HL-60/S4 (cell line): ENCODE data around the gene TPX2.

ENCODE experiments used
- in situ Hi-C: fragments of 300-500 bp; cut with MboI; formaldehyde crosslinking; loops from 2 replicates; pipeline ENCODE4 v1.14.3; 2022; ENCODE audit warnings: low sequenced_read_pairs

Gene TPX2, protein sequence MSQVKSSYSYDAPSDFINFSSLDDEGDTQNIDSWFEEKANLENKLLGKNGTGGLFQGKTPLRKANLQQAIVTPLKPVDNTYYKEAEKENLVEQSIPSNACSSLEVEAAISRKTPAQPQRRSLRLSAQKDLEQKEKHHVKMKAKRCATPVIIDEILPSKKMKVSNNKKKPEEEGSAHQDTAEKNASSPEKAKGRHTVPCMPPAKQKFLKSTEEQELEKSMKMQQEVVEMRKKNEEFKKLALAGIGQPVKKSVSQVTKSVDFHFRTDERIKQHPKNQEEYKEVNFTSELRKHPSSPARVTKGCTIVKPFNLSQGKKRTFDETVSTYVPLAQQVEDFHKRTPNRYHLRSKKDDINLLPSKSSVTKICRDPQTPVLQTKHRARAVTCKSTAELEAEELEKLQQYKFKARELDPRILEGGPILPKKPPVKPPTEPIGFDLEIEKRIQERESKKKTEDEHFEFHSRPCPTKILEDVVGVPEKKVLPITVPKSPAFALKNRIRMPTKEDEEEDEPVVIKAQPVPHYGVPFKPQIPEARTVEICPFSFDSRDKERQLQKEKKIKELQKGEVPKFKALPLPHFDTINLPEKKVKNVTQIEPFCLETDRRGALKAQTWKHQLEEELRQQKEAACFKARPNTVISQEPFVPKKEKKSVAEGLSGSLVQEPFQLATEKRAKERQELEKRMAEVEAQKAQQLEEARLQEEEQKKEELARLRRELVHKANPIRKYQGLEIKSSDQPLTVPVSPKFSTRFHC

DNA sequence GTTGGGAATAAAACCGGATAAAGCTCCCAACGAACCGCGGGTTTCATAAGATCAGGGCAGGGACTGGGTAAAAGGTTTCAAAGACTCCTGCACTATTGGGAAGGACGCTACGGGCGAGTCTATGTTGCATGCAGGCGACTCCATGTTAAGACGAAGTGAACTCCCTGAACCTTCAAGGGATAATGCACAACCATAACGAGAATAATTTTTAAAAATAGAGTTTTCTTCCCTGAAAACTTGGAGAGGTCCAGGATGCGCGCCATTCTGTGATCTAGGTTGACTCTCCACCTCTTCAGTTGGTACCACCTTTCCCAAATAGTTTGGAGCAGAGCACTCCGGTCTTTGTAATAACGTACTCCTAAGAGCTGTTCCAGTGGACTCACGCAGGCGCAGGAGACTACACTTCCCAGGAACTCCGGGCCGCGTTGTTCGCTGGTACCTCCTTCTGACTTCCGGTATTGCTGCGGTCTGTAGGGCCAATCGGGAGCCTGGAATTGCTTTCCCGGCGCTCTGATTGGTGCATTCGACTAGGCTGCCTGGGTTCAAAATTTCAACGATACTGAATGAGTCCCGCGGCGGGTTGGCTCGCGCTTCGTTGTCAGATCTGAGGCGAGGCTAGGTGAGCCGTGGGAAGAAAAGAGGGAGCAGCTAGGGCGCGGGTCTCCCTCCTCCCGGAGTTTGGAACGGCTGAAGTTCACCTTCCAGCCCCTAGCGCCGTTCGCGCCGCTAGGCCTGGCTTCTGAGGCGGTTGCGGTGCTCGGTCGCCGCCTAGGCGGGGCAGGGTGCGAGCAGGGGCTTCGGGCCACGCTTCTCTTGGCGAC, at the start of gene TPX2:
TPX2 (plus strand) TSS at position 562 of the 821 bp plus-strand sequence. CDS start 18,187 bp downstream, outside the sequence.
- in situ Hi-C loops: no loop called here

DNA sequence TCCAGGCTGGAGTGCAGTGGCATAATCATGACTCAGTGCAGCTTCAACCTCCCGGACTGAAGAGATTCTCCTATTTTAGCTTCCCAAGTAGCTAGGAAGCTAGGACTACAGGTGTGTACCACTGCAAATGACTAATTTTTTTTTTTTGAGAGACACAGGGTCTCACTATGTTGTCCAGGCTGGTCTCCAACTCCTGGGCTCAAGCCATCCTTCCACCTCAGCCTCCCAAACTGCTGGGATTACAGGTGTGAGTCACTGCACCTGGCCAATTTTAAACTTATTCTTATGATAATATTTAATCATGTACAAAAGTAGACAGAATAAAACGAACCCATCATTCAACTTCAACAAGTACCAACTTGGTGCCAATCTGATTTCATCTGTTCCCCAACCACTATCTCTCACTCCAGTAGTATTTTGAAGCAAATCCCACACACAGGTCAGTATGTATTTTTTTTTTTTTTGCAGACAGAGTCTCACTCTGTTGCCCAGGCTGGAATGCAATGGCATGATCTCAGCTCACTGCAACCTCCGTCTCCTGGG, 48.9 kb upstream of the TPX2 start:
- in situ Hi-C loops: no loop called here

DNA sequence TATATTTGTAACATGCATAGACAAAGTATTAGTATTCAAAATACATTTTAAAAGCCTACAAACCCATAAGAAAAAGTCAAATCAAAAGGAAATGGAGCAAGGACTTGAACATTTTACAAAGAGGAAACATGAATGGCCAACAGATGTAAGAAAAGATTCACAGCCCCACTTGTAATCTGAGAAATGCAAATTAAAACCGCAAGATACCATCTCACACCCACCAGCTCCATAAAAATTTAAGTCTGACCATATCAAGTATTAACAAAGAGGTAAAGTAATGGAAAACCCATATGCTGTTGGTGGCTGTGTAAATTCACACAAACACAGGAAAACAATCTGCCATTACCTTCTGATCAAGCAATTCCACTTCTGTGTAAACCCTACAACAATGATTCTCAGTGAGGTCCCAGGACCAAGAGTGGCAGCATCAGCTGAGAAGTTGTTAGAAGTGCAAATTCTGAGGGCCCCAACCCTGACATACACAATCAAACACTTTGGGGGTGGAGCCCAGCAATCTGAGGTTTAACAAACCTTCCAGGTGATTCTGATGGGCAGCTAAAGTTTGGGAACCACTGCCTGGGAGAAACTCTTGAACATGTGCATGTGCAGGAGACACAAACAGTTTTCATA, 47.3 kb upstream of the TPX2 start:
- in situ Hi-C loops: no loop called here

DNA sequence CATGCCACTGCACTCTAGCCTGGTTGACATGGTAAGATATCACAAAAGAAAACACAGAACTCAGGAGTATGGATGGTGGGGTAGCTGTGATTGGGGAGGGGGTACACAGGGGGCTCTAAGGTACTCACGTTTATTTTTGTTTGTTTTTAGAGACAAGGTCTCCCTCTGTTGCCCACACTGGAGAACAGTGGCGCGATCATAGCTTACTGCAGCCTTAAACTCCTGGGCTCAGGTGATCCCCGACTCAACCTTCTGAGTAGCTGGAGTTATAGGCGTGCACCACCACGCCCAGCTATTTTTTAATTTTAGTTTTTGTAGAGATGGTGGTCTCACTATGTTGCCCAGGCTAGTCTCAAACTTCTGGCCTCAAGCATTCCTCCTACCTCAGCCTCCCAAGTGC, 45.7 kb upstream of the TPX2 start:
- in situ Hi-C loops: no loop called here

DNA sequence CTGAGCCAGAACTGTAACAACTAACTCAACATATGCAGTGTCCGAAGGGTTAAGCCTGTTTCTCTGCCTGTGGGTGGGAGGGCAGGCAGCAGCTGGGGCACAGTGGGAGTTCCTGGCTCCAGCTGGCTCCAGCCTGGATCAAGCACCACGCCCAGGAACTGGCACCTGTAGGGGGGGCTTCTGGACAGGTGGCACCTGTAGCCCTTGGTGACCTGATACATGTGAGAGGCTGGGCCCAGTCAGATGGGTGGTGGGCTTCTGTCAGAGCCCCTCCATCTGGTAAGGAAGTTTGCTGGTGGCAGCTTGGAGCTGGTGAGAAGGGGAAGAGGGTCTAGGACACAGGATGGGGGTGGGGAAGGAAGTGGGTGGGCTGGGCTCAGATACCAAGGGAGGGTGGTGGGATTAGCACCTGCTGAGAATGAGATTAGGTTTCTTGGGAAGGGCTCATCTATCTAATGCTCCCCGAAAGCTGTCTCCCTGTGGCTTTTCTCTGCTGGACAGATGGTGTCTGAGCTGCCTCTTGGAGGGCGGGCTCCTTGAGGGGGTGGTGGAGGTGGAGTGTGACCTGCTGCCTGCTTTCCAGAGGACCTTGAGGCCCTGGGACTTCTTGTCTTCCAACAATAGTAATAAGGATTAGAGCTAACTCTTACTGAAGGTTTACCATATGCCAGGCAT, 45.0 kb upstream of the TPX2 start:
- in situ Hi-C loops: no loop called here

DNA sequence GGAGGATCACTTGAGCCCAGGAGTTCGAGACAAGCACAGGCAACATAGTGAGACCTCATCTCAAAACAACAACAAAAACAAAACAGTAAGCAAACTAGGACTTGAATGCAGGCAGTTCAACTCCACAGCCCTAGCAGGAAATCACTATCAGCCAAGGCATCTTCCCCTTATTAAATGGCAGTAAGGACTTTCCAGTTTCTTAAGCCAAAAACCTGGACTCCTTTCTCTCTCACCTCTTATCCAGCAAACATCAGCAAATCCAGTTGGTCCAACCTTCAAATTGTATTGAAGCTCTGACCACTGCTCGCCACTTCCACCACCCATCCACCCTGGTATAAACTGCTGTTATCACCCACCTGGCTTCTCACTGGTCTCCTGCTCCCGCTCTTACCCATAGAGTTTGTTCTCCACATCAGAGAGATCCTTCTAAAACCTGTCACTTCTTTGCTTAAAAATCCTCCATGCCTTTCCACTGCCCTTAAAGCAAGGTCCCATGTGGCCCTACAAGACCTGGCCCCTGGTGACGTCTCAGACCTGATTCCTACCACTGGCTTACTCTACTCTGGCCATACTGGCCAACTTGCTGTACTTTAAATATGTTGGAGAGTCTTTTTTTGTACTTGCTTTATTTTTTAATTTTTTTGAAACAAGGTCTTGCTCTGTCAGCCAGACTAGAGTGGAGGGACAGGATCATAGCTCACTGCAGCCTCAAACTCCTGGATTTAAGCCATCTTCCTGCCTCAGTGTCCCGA, 44.1 kb upstream of the TPX2 start:
- in situ Hi-C loops: no loop called here

DNA sequence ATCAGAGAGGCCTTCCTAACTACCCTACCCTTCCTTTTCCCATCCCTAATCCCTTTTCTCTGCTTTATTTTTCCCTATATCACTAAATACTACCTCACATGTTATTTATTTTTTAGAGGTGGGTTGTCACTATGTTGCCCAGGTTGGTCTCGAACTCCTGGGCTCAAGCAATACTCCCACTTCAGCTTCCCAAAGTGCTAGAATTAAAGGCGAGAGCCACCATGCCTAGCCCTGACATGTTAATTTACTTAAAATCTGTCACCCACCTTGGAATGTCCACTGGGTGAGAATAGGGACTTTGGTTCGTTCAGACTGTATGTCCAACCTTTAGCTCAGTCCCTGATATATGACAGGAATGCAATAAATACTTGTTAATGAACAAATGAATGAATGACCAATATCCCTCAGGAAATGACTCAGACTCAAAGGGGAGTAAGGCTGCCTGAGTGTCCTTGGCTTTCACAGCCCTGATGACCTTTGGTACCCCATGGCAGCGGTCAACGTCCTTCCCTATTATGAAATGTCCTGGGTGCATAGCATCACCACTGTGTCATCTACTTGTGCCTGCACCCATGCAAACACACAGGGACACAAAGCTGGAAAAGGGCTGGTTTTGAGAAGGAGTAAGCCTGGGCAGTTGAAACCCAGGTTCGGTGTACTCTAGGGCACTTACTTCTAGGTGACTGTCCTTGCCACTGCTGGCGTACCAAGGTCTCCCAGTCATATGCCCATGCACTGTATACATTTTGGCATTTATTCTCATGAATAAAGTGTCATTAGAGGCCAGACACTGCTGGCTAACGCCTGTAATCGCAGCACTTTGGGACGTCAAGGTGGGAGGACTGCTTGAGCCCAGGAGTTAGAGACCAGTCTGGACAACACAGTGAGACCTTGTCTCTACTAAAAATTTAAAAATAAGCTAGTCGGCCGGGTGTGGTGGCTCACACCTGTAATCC, 43.0 kb upstream of the TPX2 start:
- in situ Hi-C loops: no loop called here

DNA sequence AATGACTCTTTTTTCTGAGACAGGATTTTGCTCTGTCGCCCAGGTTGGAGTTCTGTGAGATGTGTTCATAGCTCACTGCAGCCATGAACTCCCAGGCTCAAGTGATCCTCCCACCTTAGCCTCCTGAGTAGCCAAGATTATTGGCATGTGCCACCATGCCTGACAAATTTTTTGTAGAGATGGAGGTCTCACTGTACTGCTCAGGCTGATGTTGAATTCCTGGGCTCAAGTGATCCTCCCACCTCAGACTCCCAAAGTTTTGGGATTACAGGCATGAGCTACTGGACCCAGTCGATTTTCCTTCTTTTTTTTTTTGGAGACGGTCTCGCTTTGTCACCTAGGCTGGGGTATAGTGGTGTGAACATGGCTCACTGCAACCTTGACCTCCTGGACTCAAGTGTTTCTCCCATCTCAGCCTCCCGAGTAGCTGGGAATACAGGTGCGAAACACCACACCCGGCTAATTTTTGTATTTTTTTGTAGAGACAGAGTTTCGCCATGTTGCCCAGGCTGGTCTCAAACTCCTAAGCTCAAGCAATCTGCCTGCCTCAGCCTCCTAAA, 40.8 kb upstream of the TPX2 start:
- in situ Hi-C loops: no loop called here

DNA sequence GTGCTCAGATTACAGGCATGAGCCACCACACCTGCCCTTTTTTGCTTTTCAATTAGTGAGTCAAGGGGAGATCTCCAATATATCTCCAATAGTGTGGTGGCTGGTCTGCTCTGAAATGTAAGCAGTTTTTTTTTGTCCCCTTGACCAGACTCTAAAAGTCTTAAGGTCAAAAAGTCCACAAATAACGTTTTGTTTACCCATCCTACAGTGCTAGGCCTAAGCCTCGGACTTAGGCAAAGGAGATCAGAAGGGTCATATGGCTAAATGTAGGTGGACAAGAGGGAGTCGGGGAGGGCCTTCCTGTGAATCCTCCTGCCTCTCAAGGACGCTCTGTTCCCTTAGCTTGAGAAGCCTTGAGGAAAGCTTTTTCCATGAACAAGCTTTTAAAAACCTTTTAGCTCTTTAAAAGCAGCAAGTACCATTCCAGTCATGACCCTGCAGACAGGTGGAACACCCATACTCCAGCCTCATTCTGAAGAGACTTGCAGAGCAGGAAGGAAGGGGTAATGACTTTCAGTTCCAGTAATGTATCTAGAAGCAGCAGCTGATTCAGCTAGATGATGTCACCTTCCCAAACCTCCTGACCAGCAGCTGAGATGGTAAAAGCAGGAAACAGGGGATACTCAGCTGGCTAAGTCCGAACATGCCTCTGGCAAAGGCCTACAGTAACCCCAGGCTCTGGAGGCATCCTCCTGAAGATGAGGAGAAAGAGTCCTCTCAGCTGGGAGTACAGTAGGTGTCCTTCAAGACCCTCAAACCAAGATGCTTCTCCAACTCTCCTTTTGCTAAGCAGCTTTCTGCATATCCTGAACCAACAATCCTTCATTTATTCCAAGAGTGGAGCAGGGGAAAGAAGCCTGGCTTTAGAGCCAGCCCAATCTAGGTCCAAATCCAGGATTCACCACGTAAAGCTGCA, 40.0 kb upstream of the TPX2 start:
- in situ Hi-C loops: no loop called here

DNA sequence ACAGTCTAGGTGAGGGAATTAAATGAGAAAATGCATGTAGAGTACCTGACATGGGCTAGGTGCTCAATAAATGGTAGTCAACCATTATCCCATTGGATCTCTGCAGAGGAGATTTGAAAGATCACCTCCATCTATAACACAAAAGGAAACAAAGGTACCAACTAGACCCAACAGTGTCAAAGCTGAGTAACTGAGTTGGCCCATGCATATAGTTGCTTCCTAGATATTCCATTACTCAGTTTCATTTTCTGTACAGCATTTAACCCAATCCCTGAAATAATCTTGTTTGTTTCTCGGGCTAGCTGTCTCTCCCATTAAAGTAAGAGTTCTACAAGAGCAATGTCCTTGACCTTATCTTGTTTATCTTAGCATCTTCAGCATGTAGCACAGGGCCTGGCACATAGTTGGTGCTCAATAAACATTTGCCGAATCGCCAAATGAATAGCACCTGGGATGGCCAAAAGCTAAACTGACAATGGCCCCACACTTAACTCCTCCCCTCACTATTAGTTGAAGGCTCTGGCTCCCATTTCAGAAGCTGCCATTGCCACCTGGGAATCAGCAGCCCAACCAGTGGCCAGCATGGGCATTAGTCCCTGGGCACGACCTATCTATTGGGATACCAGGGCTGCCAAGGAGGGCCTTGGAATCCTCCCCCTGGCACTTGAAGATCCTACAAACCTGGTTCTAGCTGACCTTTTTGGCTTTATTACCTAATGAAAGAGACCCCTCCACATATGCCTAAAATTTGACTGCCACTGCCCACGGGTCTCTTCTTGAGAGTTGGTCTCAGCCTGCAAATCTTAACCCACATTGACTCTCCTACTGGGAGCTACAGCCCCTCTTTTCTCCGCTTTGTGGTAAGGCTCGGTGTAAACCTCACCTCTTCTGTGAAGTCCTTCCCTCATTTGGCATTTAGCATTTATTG, 39.0 kb upstream of the TPX2 start:
- in situ Hi-C loops: no loop called here

DNA sequence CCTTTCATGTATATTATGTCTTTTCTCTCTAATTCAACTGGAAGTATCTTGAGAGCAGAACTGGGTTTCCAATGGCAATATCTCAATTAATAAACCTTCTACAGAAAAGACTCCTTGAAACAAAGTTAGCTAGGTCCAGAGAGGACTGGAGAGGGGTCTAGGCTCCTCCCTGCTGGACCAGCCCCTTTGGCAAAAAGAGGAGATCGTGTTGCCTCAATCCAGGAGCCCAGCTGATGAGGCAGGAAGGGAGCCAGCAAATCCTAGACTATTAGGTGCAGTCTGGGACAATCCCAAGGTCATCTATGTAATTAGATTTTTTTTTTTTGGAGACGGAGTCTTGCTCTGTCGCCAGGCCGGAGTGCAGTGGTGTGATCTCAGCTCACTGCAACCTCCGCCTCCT, 38.3 kb upstream of the TPX2 start:
- in situ Hi-C loops: no loop called here

DNA sequence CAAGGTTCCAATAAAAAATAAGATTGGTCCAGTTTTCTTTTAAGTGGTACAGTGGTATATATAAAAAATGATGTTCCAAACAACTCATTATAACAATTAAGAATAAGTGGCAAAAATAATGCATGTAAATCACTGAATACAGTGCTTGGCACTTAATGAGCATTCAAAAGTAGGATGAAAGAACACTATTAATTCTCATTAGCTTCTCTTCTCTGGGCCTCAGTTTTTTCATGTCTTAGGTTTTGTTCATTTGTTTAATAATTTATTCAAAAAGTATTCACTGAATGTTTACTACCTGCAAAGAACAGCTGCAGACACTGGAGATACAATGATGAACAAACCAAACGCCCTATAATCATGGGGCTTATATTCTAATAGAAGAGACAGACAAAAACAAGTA, 37.5 kb upstream of the TPX2 start:
- in situ Hi-C loops: no loop called here

DNA sequence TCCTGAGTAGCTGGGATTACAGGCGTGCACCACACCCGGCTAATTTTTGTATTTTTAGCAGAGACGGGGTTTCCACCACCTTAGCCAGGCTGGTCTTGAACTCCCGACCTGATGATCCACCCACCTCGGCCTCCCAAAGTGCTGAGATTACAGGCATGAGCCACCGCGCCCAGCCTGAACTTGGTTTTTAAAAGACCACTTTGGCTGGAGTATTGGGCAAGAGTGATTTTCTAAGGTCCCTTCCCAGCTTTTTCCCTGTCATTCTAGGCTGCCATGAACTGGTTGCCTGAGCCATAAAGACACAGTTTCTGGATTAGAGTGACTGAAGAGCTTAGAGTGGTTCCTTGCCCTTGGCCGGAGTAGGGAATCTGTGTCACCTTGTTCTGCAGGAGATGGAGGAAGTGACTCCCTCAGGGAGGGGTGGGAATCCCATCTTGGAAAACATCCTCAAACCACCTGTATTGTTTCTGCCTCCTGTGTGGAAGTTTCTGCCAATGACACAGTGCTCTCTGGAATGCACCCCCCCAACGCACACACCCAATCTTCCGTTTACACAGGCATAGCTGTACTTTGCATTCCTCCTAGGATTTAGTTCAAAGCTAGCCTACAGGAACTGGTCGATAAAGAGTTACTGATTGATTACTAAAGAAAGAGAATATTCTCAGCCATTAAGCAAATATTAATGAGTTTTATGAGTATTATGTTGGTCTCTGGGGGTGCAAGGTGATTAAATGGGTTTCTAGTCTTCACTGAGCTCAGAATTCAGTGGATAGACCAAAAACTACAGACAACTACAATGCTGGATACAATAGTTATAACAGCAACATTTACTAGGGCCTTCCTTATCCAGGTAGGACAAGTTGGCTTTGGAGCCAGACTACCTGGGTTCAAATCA, 34.6 kb upstream of the TPX2 start:
- in situ Hi-C loops: no loop called here

DNA sequence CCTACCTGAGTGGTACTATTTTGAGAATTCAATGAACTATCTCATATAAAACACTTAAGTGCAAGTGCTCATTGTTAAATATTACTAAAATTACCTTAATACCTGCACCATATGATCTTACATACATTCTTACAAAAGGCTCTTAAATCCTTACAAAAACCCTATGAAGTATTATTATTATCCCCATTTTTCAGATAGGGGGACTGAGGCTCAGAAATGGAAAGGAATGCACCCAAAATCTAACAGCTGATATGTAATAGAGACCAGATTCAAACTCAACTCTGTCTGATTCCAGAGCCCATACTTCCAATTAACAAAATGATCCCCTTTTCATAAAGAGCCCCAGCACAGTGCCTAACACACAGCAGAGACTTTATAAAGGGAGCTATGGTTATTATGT, 33.9 kb upstream of the TPX2 start:
- in situ Hi-C loops: no loop called here
